Esophagus squamous epithelium (tissue), 4 donors: Measurements from ENCODE around the gene TSGA10IP.

Experiments
- CTCF ChIP-seq, 6 experiments: fragments of 450-650 bp in 4 of 6; fragments of 200-600 bp in 2 of 6; sonication (generic) in 2 of 6; IDR thresholded peaks; one replicate each; pipeline ENCODE4 v1.5.1; 2016 to 2019; ENCODE audit warnings: antibody characterized with exemption in 6 of 6, mild to moderate bottlenecking in 4 of 6, moderate library complexity in 4 of 6
- POLR2A ChIP-seq, 4 donors: fragments of 450-650 bp; IDR thresholded peaks; one replicate each; pipeline ENCODE4 v1.6.1; 2017; ENCODE audit warnings: antibody characterized with exemption in 4 of 4, mild to moderate bottlenecking in 4 of 4, moderate library complexity in 3 of 4

- TF ChIP-seq CTCF (IDR thresholded peaks at IDR 0.05) = no peak
- TF ChIP-seq POLR2A (IDR thresholded peaks at IDR 0.05) = no peak
Measured at GRCh38 chr11:65917434-65918210, 27.7 kb upstream of the TSGA10IP start.
